Esophagus squamous epithelium (tissue), 5 donors: ENCODE measurements around the gene KRT2. TPM values are rescaled to one million over a fixed set of nuclear protein-coding genes. Genes with fewer than 3 reads are reported as not detected.

Experiments
- DNase-seq: peaks from one replicate; lab custom pipeline; 2025; lab: John Stamatoyannopoulos, UW
- H3K27ac ChIP-seq, 4 donors: fragments of 200-600 bp; sonication (generic); one replicate each; pipeline ENCODE4 v1.5.1; 2016 to 2019; ENCODE audit warnings: mild to moderate bottlenecking in 1 of 4
- H3K27me3 ChIP-seq, 4 donors: fragments of 200-600 bp; sonication (generic); 1 replicate in 3 of 4; 2 replicates in 1 of 4; pipeline versions ENCODE4 v1.5.1 to v1.6.0; 2017 to 2021; ENCODE audit warnings: antibody characterized with exemption in 1 of 4
- H3K36me3 ChIP-seq, 3 donors: fragments of 200-600 bp; sonication (generic); one replicate each; pipeline ENCODE4 v1.5.1; 2016 to 2019
- H3K4me1 ChIP-seq, 3 donors: fragments of 200-600 bp; sonication (generic); one replicate each; pipeline ENCODE4 v1.5.1; 2017 to 2019
- H3K4me3 ChIP-seq, 4 donors: fragments of 200-600 bp; sonication (generic); 1 replicate in 3 of 4; 2 replicates in 1 of 4; pipeline ENCODE4 v1.5.1; 2016 to 2019; ENCODE audit warnings: mild to moderate bottlenecking in 2 of 4, moderate library complexity in 1 of 4
- H3K9me3 ChIP-seq, 3 donors: fragments of 200-600 bp; sonication (generic); one replicate each; pipeline ENCODE4 v1.5.1; 2016 to 2019
- POLR2A ChIP-seq, 4 donors: fragments of 450-650 bp; IDR thresholded peaks; one replicate each; pipeline ENCODE4 v1.6.1; 2017; ENCODE audit warnings: antibody characterized with exemption in 4 of 4, mild to moderate bottlenecking in 4 of 4, moderate library complexity in 3 of 4
- WGBS, 2 donors: methylation state at CpG; one replicate each; pipeline ENCODE4 v1.1.5; 2018; 5-methylcytosine and 5-hydroxymethylcytosine counted together
- intact Hi-C: fragments of 100-400 bp; cut with DNase I; formaldehyde crosslinking; loops from one replicate; pipeline ENCODE4 v1.15.0; 2022
- total RNA-seq, 4 donors: library from RNA; depleted of rRNA; stranded (reverse); fragments of >200 nt; gene quantifications; one replicate each; pipeline ENCODE4 v1.1.0, GENCODE V29; 2016
- TF ChIP-seq, protein P1 (sequence below), 6 experiments: fragments of 450-650 bp in 4 of 6; fragments of 200-600 bp in 2 of 6; sonication (generic) in 2 of 6; IDR thresholded peaks; one replicate each; pipeline ENCODE4 v1.5.1; 2016 to 2019; ENCODE audit warnings: antibody characterized with exemption in 6 of 6, mild to moderate bottlenecking in 4 of 6, moderate library complexity in 4 of 6
- donor health status: DM: yes; HTN: yes; CAD: no.

The KRT2 gene
- total RNA-seq, 4 donors from 2014 or later: 0.95 to 0.99 TPM; not detected in 2

GRCh38 chr12:52600475-52600874 lies 51.5 kb downstream of the KRT2 start:
- no peaks in the 10 kb centered on the region for H3K36me3 ChIP-seq
- H3K4me3 ChIP-seq: no peak overlapping the region
- no peak for DNase-seq
- H3K27me3 ChIP-seq: peaks cover 0 to 51% (median 2%) of the 10 kb centered on the region in 4 donors
- 85 to 92% methylated on average over 12 of the region's 12 CpGs for WGBS, 2 donors
- H3K27ac ChIP-seq: no peak overlapping the region
- intact Hi-C loops: no loop called here
- TF ChIP-seq, protein P1, sequence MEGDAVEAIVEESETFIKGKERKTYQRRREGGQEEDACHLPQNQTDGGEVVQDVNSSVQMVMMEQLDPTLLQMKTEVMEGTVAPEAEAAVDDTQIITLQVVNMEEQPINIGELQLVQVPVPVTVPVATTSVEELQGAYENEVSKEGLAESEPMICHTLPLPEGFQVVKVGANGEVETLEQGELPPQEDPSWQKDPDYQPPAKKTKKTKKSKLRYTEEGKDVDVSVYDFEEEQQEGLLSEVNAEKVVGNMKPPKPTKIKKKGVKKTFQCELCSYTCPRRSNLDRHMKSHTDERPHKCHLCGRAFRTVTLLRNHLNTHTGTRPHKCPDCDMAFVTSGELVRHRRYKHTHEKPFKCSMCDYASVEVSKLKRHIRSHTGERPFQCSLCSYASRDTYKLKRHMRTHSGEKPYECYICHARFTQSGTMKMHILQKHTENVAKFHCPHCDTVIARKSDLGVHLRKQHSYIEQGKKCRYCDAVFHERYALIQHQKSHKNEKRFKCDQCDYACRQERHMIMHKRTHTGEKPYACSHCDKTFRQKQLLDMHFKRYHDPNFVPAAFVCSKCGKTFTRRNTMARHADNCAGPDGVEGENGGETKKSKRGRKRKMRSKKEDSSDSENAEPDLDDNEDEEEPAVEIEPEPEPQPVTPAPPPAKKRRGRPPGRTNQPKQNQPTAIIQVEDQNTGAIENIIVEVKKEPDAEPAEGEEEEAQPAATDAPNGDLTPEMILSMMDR (IDR thresholded peaks at IDR 0.05): no peak
- no peak for TF ChIP-seq POLR2A (IDR thresholded peaks at IDR 0.05)
- peaks cover 0 to 8% (median 0%) of the 10 kb centered on the region in 3 donors for H3K4me1 ChIP-seq
- H3K9me3 ChIP-seq: no peaks in the 10 kb centered on the region

GRCh38 chr12:52600071-52600470 lies 51.9 kb downstream of the KRT2 start:
- intact Hi-C loops: no loop called here
- Histone ChIP-seq H3K4me1 (peaks cover 0 to 8% (median 0%) of the 10 kb centered on the region in 3 donors), H3K36me3 (no peaks in the 10 kb centered on the region), H3K27me3 (peaks cover 0 to 51% (median 2%) of the 10 kb centered on the region in 4 donors), H3K27ac (no peak overlapping the region), H3K4me3 (no peak overlapping the region), H3K9me3 (no peaks in the 10 kb centered on the region)
- no peak for DNase-seq
- TF ChIP-seq POLR2A (IDR thresholded peaks at IDR 0.05): no peak
- TF ChIP-seq, protein P1 (IDR thresholded peaks at IDR 0.05): no peak
- WGBS, 2 donors: 57 to 64% methylated on average over 2 of the region's 2 CpGs

- 86 to 89% methylated on average over 4 of the region's 5 CpGs for WGBS, 2 donors
- Histone ChIP-seq H3K36me3 (no peaks in the 10 kb centered on the region), H3K4me1 (peaks cover 0 to 8% (median 0%) of the 10 kb centered on the region in 3 donors), H3K27ac (no peak overlapping the region), H3K27me3 (peaks cover 0 to 55% (median 2%) of the 10 kb centered on the region in 4 donors), H3K9me3 (no peaks in the 10 kb centered on the region), H3K4me3 (no peak overlapping the region)
- TF ChIP-seq POLR2A (IDR thresholded peaks at IDR 0.05): no peak
- TF ChIP-seq, protein P1 (IDR thresholded peaks at IDR 0.05): no peak
- intact Hi-C loops: no loop called here
- no peak for DNase-seq
Measured at GRCh38 chr12:52598966-52599365, 53.0 kb downstream of the KRT2 start.

Other genes with a start within 250 kb of the KRT2 start
- gene KRT82, start 245.9 kb downstream of the KRT2 start, total RNA-seq: not detected
- under 1 TPM in 1 of 4 donors, not detected in 3; 0.44 TPM for gene KRT75, start 217.8 kb downstream of the KRT2 start, total RNA-seq
- 1,000 to 10,000 TPM in 3 of 4 donors, 100 to 1,000 TPM in 1; 308 to 3,585 (median 1,609) TPM for gene KRT6B, start 200.1 kb downstream of the KRT2 start, total RNA-seq
- gene KRT6C, start 178.4 kb downstream of the KRT2 start, total RNA-seq: 1,000 to 10,000 TPM in 3 of 4 donors, 10 to 100 TPM in 1; 99.0 to 3,532 (median 1,742) TPM
- gene KRT6A, start 159.0 kb downstream of the KRT2 start, total RNA-seq: over 10,000 TPM in 3 of 4 donors, 1,000 to 10,000 TPM in 1; 1,263 to 22,053 (median 17,717) TPM
- over 10,000 TPM in 1 of 4 donors, 1,000 to 10,000 TPM in 3; 7,921 to 12,107 (median 9,375) TPM for gene KRT5, start 131.8 kb downstream of the KRT2 start, total RNA-seq
- not detected for gene KRT71, start 99.1 kb downstream of the KRT2 start, total RNA-seq
- gene KRT74, start 78.4 kb downstream of the KRT2 start, total RNA-seq: 1 to 10 TPM in 1 of 4 donors, under 1 TPM in 1, not detected in 2; 0.19 to 6.7 TPM
- gene KRT72, start 50.7 kb downstream of the KRT2 start, total RNA-seq: not detected
- gene KRT73, start 33.7 kb downstream of the KRT2 start, total RNA-seq: under 1 TPM in 1 of 4 donors, not detected in 3; 0.15 TPM
- gene KRT1, start 28.2 kb upstream of the KRT2 start, total RNA-seq: 10 to 100 TPM in 1 of 4 donors, 1 to 10 TPM in 2, under 1 TPM in 1; 0.19 to 43.7 (median 2.4) TPM
- gene KRT77, start 51.3 kb upstream of the KRT2 start, total RNA-seq: not detected
- gene KRT76, start 125.1 kb upstream of the KRT2 start, total RNA-seq: not detected
- 1 to 10 TPM in 2 of 4 donors, under 1 TPM in 2; 0.57 to 1.6 (median 0.86) TPM for gene KRT3, start 143.9 kb upstream of the KRT2 start, total RNA-seq
- gene KRT4, start 161.9 kb upstream of the KRT2 start, total RNA-seq: over 10,000 TPM in 2 of 4 donors, 1,000 to 10,000 TPM in 2; 3,147 to 27,876 (median 8,563) TPM
- gene KRT79, start 182.1 kb upstream of the KRT2 start, total RNA-seq: 1 to 10 TPM in 1 of 4 donors, not detected in 3; 1.8 TPM
- 100 to 1,000 TPM; 194 to 481 (median 307) TPM for gene KRT78, start 196.8 kb upstream of the KRT2 start, total RNA-seq